H1 (cell line): ENCODE data around the gene TAS2R16. TPM values are rescaled to one million over a fixed set of nuclear protein-coding genes. Genes with fewer than 3 reads are reported as not detected.

Experiments used
- CTCF ChIA-PET: fragments of 300-600 bp; sonication (Branson Sonifier 250); formaldehyde crosslinking; loops from one replicate; lab custom pipeline; 2021; ENCODE audit not compliant: partially characterized antibody; lab: Charles Lee
- POLR2A ChIA-PET: fragments of 300-600 bp; sonication (Branson Sonifier 250); formaldehyde crosslinking; loops from one replicate; lab custom pipeline; 2021; ENCODE audit warnings: inconsistent platforms; ENCODE audit not compliant: partially characterized antibody; lab: Charles Lee
- DNase-seq, 2 experiments: peaks; one replicate each; pipeline versions ENCODE4 v3.0.0 to v3.0.0-alpha.2; 2010 to 2022; ENCODE audit warnings: low spot score in 2 of 2, low read depth in 1 of 2, mixed read lengths in 1 of 2
- FAIRE-seq: peaks from 2 replicates; lab custom pipeline; 2011; peaks lifted over from hg19 to GRCh38; lab: Jason Lieb, UNC
- H2AFZ ChIP-seq: 2 replicates; pipeline ENCODE4 v1.8.1; 2012; ENCODE audit warnings: low read length, inconsistent platforms
- H2AK5ac ChIP-seq: 2 replicates; pipeline ENCODE4 v1.6.1; 2013; ENCODE audit warnings: low read depth, low read length
- H2BK120ac ChIP-seq: replicated peaks from 2 replicates; pipeline ENCODE3; 2013; ENCODE audit warnings: low read depth, low read length, inconsistent platforms
- H2BK12ac ChIP-seq: 2 replicates; pipeline ENCODE4 v1.6.1; 2013; ENCODE audit warnings: low read depth, low read length
- H2BK15ac ChIP-seq: 2 replicates; pipeline ENCODE4 v1.6.1; 2013; ENCODE audit warnings: low read length
- H2BK20ac ChIP-seq: 2 replicates; pipeline ENCODE4 v1.6.1; 2013; ENCODE audit warnings: low read length
- H2BK5ac ChIP-seq: 2 replicates; pipeline ENCODE4 v1.6.1; 2013; ENCODE audit warnings: low read depth, low read length
- H3K14ac ChIP-seq: 2 replicates; pipeline ENCODE4 v1.6.1; 2013; ENCODE audit warnings: inconsistent platforms; ENCODE audit not compliant: insufficient read length
- H3K18ac ChIP-seq: 2 replicates; pipeline ENCODE4 v1.6.1; 2013; ENCODE audit warnings: low read length; ENCODE audit errors: extremely low read depth
- H3K23ac ChIP-seq: 2 replicates; pipeline ENCODE4 v1.6.1; 2013; ENCODE audit warnings: inconsistent platforms; ENCODE audit not compliant: insufficient read length
- H3K23me2 ChIP-seq: 2 replicates; pipeline ENCODE4 v1.6.1; 2013; ENCODE audit warnings: low read depth, low read length
- H3K27ac ChIP-seq: 2 replicates; pipeline ENCODE4 v1.6.1; 2011; ENCODE audit warnings: low read depth, low read length, inconsistent platforms
- H3K27me3 ChIP-seq, 4 experiments: replicated peaks in 1 of 4; 1 replicate in 1 of 4; 2 replicates in 3 of 4; pipeline versions ENCODE4 v1.6.1 to v1.8.1; 2011 to 2013; ENCODE audit warnings: low read length in 3 of 4, mild to moderate bottlenecking in 3 of 4, inconsistent platforms in 2 of 4, mixed read lengths in 2 of 4, moderate library complexity in 1 of 4; ENCODE audit not compliant: control insufficient read depth in 3 of 4, insufficient read depth in 3 of 4; ENCODE audit errors: extremely low read depth in 1 of 4
- H3K36me3 ChIP-seq, 4 experiments: 2 replicates each; pipeline versions ENCODE4 v1.6.1 to v1.8.1; 2011 to 2013; ENCODE audit warnings: mild to moderate bottlenecking in 4 of 4, low read length in 3 of 4, moderate library complexity in 2 of 4, control low read depth in 1 of 4, inconsistent platforms in 1 of 4; ENCODE audit not compliant: insufficient read depth in 4 of 4, control insufficient read depth in 2 of 4
- H3K4ac ChIP-seq: replicated peaks from 2 replicates; pipeline ENCODE3; 2013; ENCODE audit warnings: low read length, low read depth, mixed read lengths, inconsistent platforms; ENCODE audit not compliant: insufficient read length
- H3K4me1 ChIP-seq, 4 experiments: replicated peaks in 1 of 4; 1 replicate in 1 of 4; 2 replicates in 3 of 4; pipeline versions ENCODE4 v1.6.1 to v1.8.1; 2011 to 2013; ENCODE audit warnings: low read length in 3 of 4, inconsistent platforms in 2 of 4, mixed read lengths in 1 of 4; ENCODE audit not compliant: insufficient read depth in 4 of 4, control insufficient read depth in 3 of 4
- H3K4me2 ChIP-seq, 2 experiments: 2 replicates each; pipeline versions ENCODE4 v1.6.1 to v1.8.1; 2011 to 2013; ENCODE audit warnings: low read depth in 2 of 2, low read length in 2 of 2, control low read depth in 1 of 2, inconsistent platforms in 1 of 2, mild to moderate bottlenecking in 1 of 2; ENCODE audit not compliant: insufficient read depth in 1 of 2
- H3K4me3 ChIP-seq, 4 experiments: fragments of 200-600, 300-600 bp in 1 of 4; sonication (generic), shearing (Covaris generic), sonication (Bioruptor Twin) in 1 of 4; 2 replicates each; pipeline versions ENCODE4 v1.5.1 to v1.8.1; 2011 to 2016; ENCODE audit warnings: low read length in 4 of 4, low read depth in 3 of 4, control low read depth in 2 of 4, inconsistent platforms in 2 of 4, mild to moderate bottlenecking in 2 of 4, mixed read lengths in 1 of 4, moderate library complexity in 1 of 4; ENCODE audit not compliant: insufficient read depth in 2 of 4; ENCODE audit errors: extremely low read depth in 1 of 4
- H3K56ac ChIP-seq: replicated peaks from 2 replicates; pipeline ENCODE3; 2013; ENCODE audit warnings: low read depth, mild to moderate bottlenecking, mixed read lengths, low read length, inconsistent platforms; ENCODE audit not compliant: insufficient read length
- H3K79me1 ChIP-seq: 2 replicates; pipeline ENCODE4 v1.6.1; 2013; ENCODE audit warnings: low read depth, low read length, control low read depth
- H3K79me2 ChIP-seq, 2 experiments: 2 replicates each; pipeline versions ENCODE4 v1.6.1 to v1.8.1; 2012 to 2013; ENCODE audit warnings: low read length in 2 of 2, mild to moderate bottlenecking in 2 of 2, inconsistent platforms in 1 of 2; ENCODE audit not compliant: insufficient read depth in 2 of 2, control insufficient read depth in 1 of 2
- H3K9ac ChIP-seq, 4 experiments: replicated peaks in 1 of 4; 1 replicate in 1 of 4; 2 replicates in 3 of 4; pipeline versions ENCODE4 v1.6.1 to v1.8.1; 2011 to 2013; ENCODE audit warnings: low read depth in 3 of 4, low read length in 3 of 4, control low read depth in 2 of 4, mild to moderate bottlenecking in 2 of 4, moderate library complexity in 2 of 4, inconsistent platforms in 1 of 4; ENCODE audit errors: extremely low read depth in 1 of 4
- H3K9me3 ChIP-seq, 2 experiments: 2 replicates each; pipeline versions ENCODE4 v1.6.1 to v1.8.1; 2012 to 2013; ENCODE audit warnings: mild to moderate bottlenecking in 2 of 2, moderate library complexity in 2 of 2, control low read depth in 1 of 2, inconsistent platforms in 1 of 2, low read depth in 1 of 2, low read length in 1 of 2, mixed read lengths in 1 of 2; ENCODE audit not compliant: insufficient read depth in 2 of 2
- H4K20me1 ChIP-seq, 2 experiments: replicated peaks in 1 of 2; 2 replicates each; pipeline versions ENCODE3 to v1.8.1; 2011 to 2013; ENCODE audit warnings: inconsistent platforms in 2 of 2, low read length in 2 of 2, mild to moderate bottlenecking in 1 of 2; ENCODE audit not compliant: insufficient read depth in 2 of 2, control insufficient read depth in 1 of 2
- H4K5ac ChIP-seq: 2 replicates; pipeline ENCODE4 v1.6.1; 2013; ENCODE audit warnings: low read length, low read depth, mixed read lengths, inconsistent platforms; ENCODE audit not compliant: insufficient read length
- H4K8ac ChIP-seq: 2 replicates; pipeline ENCODE4 v1.8.0; 2013; ENCODE audit warnings: mild to moderate bottlenecking, moderate library complexity, low read length, inconsistent platforms; ENCODE audit not compliant: insufficient read depth; ENCODE audit errors: extremely low read depth
- H4K91ac ChIP-seq: replicated peaks from 2 replicates; pipeline ENCODE3; 2013; ENCODE audit warnings: low read length, mixed read lengths, inconsistent platforms; ENCODE audit not compliant: insufficient read length
- TBP ChIP-seq: IDR thresholded peaks from 2 replicates; pipeline ENCODE4 v1.6.1; 2011; ENCODE audit warnings: low read depth, low read length, improper control_type of control experiment
- WGBS, 2 experiments: shearing (Covaris generic) in 1 of 2; methylation state at CpG; one replicate each; pipeline versions ENCODE4 v1.1.6 to v1.1.7; 2013 to 2015; ENCODE audit warnings: low lambda C conversion rate in 2 of 2, mixed read lengths in 2 of 2, inconsistent platforms in 1 of 2, low coverage in 1 of 2, missing lambda C conversion rate in 1 of 2; ENCODE audit not compliant: insufficient replicate concordance in 2 of 2, insufficient coverage in 1 of 2, insufficient read length in 1 of 2; ENCODE audit errors: extremely low coverage in 1 of 2, missing lambda C conversion rate in 1 of 2; 5-methylcytosine and 5-hydroxymethylcytosine counted together
- polyA plus RNA-seq, 7 experiments: library from polyadenylated mRNA; depleted of rRNA in 3 of 7; stranded (reverse) in 5 of 7; unstranded in 2 of 7; fragments of >200 nt in 5 of 7; fragments of 200-250 nt in 2 of 7; gene quantifications; 1 replicate in 5 of 7; 2 replicates in 1 of 7; 4 replicates in 1 of 7; pipeline versions ENCODE4 v1.2.1 to v1.2.3, GENCODE V29; 2011 to 2013; ENCODE audit warnings: missing spikeins in 2 of 7, mixed read lengths in 2 of 7
- total RNA-seq: library from RNA; stranded (reverse); fragmentation: NEBNext Ultra II Directional; extraction: Animal tissue kit (Norgen Biotek cat#: 25700); gene quantifications from 2 replicates; pipeline ENCODE4 v1.2.1, GENCODE V29; 2021

TAS2R16 gene
- total and polyA plus RNA-seq, 2 of the 8 experiments (the other 6 are each of a cell fraction or from before 2014, with no cell fraction given), result not detected

GRCh38 chr7:122984021-122984420 lies 11.5 kb downstream of the TAS2R16 start:
- no peak overlapping the region for H2AK5ac ChIP-seq
- no peak overlapping the region for H2BK15ac ChIP-seq
- H3K23ac ChIP-seq, result no peak overlapping the region
- no peak overlapping the region for H3K56ac ChIP-seq
- H4K8ac ChIP-seq, result no peak overlapping the region
- no peak overlapping the region for H3K4me3 ChIP-seq
- H3K23me2 ChIP-seq, result no peaks in the 10 kb centered on the region
- H3K14ac ChIP-seq, result no peak overlapping the region
- no peaks in the 10 kb centered on the region for H3K79me2 ChIP-seq
- no peak overlapping the region for H2BK120ac ChIP-seq
- H3K4me2 ChIP-seq, result no peak overlapping the region
- FAIRE-seq, result no peak
- no peaks in the 10 kb centered on the region for H3K36me3 ChIP-seq
- ChIA-PET CTCF (no interaction called here), POLR2A (no interaction called here)
- no peak for DNase-seq
- no peaks in the 10 kb centered on the region for H3K9me3 ChIP-seq
- 96% methylated on average over 2 of the region's 2 CpGs; no CpG with 5 or more reads in 1 of the 2 experiments for WGBS, 2 experiments
- peak overlapping the region; percentile 92; the same call in 1 of the 2 replicates for H2AFZ ChIP-seq
- H4K91ac ChIP-seq, result no peak overlapping the region
- H3K27me3 ChIP-seq, result no peaks in the 10 kb centered on the region
- no peak overlapping the region for H3K4ac ChIP-seq
- no peaks in the 10 kb centered on the region for H3K79me1 ChIP-seq
- no peak overlapping the region for H4K5ac ChIP-seq
- H3K18ac ChIP-seq, result no peak overlapping the region
- H3K4me1 ChIP-seq, result peaks cover 0 to 3% (median 0%) of the 10 kb centered on the region in 4 experiments; a peak in 1 of 7 replicates
- H2BK20ac ChIP-seq, result no peak overlapping the region
- H3K27ac ChIP-seq, result no peak overlapping the region
- H2BK12ac ChIP-seq, result no peak overlapping the region
- H2BK5ac ChIP-seq, result no peak overlapping the region
- no peak overlapping the region for H3K9ac ChIP-seq
- H4K20me1 ChIP-seq, result no peaks in the 10 kb centered on the region
- no peak for TF ChIP-seq TBP
